ENCODE data around the gene PPP1R13L. TPM values are rescaled to one million over a fixed set of nuclear protein-coding genes. Genes with fewer than 3 reads are reported as not detected.

The PPP1R13L gene
- total RNA-seq, 1 donor from 2014 or later: 8.2 TPM

DNA sequence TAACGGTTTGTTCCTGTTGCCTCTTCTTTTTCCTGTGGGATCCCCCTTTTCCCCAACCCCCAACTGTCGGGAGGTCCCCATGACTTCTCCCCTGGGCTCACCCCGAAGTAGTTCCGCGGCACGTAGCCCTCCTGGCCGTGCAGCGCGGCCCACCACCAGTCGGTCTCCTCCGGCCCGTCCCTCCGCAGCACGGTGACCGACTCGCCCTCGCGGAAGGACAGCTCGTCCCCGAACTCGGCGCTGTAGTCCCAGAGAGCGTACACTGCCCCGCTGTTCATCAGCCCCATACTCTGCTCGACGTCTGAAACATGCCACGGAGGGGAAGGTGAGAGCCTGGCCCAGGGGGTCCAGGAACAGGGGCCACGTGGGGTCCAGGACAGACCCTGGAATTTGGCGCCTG, 22.4 kb downstream of the PPP1R13L start:
- no peak for DNase-seq (ENCODE audit: low read depth, low spot score)
- Mint-ChIP-seq H3K4me3 (no peak overlapping the region), H3K9me3 (no peaks in the 10 kb centered on the region), H3K36me3 (ENCODE audit: low read depth) (no peaks in the 10 kb centered on the region), H3K27ac (ENCODE audit: unreplicated experiment) (no peak overlapping the region), H3K4me1 (no peaks in the 10 kb centered on the region), H3K27me3 (ENCODE audit: low read depth) (peaks cover 8% of the 10 kb centered on the region)
- TF ChIP-seq, protein P1, sequence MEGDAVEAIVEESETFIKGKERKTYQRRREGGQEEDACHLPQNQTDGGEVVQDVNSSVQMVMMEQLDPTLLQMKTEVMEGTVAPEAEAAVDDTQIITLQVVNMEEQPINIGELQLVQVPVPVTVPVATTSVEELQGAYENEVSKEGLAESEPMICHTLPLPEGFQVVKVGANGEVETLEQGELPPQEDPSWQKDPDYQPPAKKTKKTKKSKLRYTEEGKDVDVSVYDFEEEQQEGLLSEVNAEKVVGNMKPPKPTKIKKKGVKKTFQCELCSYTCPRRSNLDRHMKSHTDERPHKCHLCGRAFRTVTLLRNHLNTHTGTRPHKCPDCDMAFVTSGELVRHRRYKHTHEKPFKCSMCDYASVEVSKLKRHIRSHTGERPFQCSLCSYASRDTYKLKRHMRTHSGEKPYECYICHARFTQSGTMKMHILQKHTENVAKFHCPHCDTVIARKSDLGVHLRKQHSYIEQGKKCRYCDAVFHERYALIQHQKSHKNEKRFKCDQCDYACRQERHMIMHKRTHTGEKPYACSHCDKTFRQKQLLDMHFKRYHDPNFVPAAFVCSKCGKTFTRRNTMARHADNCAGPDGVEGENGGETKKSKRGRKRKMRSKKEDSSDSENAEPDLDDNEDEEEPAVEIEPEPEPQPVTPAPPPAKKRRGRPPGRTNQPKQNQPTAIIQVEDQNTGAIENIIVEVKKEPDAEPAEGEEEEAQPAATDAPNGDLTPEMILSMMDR (conservative IDR thresholded peaks at IDR 0.05): no peak

DNA sequence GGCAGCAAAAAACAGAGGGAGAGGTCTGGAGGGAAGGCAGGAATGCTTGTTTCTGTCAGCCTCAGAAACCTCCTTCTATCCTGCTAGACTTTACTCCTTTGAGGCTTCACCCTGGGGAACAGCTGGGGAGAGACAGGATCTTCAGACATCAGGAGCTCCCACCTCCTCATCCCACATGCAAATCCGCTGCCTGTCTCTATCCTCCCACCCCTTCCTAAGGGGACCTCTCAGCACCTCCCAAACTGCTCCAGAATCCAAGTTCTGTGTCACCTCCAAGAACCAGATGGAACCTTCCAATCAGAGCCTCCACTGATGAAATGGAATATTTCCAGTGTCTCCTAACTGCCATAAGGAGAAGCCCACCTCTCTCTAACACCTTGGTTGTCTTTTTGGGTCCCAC, 24.8 kb downstream of the PPP1R13L start:
- Mint-ChIP-seq H3K4me3 (no peak overlapping the region), H3K27ac (ENCODE audit: unreplicated experiment) (no peak overlapping the region), H3K27me3 (ENCODE audit: low read depth) (peaks cover 2% of the 10 kb centered on the region), H3K36me3 (ENCODE audit: low read depth) (no peaks in the 10 kb centered on the region), H3K9me3 (no peaks in the 10 kb centered on the region), H3K4me1 (no peaks in the 10 kb centered on the region)
- no peak for DNase-seq (ENCODE audit: low read depth, low spot score)
- TF ChIP-seq, protein P1 (conservative IDR thresholded peaks at IDR 0.05): no peak

DNA sequence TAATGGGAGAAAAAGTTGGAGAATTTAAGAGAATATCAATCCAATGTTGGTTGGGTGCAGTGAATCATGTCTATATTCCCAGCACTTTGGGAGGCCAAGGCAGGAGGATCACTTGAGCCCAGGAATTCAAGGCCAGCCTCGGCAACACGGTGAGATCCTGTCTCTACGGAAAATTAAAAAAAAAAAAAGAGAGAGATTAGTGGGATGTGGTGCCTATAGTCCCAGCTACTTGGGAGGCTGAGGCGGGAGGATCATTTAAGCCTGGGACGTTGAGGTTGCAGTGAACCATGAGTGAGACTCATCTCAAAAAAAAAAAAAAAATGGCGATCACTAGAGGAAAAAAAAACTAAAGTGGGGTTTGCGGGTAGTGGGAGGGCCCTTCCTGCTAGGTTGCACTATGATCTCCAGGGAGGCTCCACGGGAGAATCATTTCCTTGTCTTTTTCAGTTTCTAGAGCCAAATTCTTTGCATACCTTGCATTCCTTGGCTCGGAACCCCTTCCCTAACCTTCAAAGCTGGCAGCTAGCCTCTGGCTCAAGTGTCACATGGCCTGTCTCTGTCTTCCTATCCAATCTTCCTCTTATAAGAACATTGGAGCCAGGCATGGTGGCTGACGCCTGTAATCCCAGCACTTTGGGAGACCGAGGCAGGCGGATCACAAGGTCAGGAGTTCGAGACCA, 28.7 kb downstream of the PPP1R13L start:
- TF ChIP-seq, protein P1 (conservative IDR thresholded peaks at IDR 0.05): no peak
- Mint-ChIP-seq H3K27ac (ENCODE audit: unreplicated experiment) (no peak overlapping the region), H3K36me3 (ENCODE audit: low read depth) (no peaks in the 10 kb centered on the region), H3K9me3 (no peaks in the 10 kb centered on the region), H3K4me3 (no peak overlapping the region), H3K4me1 (peaks cover 4% of the 10 kb centered on the region), H3K27me3 (ENCODE audit: low read depth) (no peaks in the 10 kb centered on the region)
- DNase-seq (ENCODE audit: low read depth, low spot score): no peak

DNA sequence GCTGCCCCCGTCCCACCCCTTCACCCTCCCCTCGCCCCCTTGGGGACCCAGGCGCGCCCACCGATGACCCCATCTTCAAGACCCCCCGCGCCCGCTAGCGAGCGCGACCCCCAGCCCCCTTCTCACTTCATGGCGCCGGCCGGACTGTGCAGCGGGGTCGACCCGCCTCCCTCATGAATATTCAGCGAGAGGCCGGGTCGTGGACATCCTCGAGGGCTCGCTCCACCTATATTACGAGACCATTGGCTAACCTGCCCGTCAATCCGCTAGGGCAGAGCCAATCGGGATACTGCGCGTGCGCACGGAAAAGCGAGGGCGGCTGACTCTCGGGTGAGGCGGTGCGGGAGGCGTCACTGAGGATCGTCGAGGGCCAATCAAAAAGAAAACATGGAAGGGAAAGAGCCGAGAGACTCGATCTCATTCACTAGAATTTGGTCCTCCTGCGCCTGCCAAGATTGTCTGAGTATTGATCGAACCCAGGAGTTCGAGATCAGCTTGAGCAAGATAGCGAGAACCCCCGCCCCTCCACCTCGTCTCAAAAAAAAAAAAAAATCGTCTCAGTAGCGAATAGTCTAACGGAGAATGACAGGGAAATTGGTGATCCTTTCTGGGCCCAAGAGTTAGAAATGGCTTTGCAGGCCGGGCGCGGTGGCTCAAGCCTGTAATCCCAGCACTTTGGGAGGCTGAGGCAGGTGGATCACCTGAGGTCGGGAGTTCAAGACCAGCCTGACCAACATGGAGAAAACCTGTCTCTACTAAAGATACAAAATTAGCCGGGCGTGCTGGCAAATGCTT, 34.3 kb downstream of the PPP1R13L start, which contains the start of gene ERCC2:
Gene ERCC2 (minus strand): TSS at position 164 of the 795 bp plus-strand sequence. CDS start 33 bp downstream, at position 131.
- Mint-ChIP-seq H3K27me3 (ENCODE audit: low read depth) (no peaks in the 10 kb centered on the region), H3K36me3 (ENCODE audit: low read depth) (no peaks in the 10 kb centered on the region)
- peak; percentile 100 for DNase-seq (ENCODE audit: low read depth, low spot score)

DNA sequence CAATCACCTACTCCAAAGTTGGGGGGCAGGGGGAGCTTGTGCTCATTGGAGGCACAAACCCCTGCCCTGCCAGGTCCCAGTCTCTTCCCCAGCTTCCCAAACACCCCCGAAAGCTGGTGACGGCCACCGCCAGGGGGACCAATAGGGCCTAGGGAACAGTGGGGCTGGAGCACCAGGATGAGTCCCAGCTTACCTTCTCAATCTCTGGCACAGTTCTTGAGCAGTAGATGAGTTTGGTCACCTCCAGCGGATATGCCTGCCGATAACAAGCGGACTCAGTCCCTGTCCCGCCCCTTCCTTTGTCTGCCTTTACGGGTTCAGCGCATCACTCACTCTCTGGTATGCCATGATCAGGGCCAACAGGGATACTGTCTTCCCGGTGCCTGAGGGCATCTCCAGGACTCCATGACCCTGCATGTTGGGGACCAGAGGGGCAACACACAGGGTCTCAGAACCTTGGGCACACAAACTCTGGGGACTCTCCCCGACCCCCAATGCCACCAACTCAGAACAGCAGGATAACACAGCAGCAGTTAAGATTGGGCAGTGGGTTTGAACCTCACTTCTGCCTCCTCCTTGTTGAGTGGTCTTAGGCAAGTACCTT, 36.0 kb downstream of the PPP1R13L start:
- H3K27ac Mint-ChIP-seq (ENCODE audit: unreplicated experiment): peak overlapping the region; percentile 12
- peak overlapping the region; percentile 86 for H3K4me3 Mint-ChIP-seq
- H3K27me3 Mint-ChIP-seq (ENCODE audit: low read depth): no peaks in the 10 kb centered on the region
- H3K9me3 Mint-ChIP-seq: no peaks in the 10 kb centered on the region
- H3K4me1 Mint-ChIP-seq: peaks cover 22% of the 10 kb centered on the region
- H3K36me3 Mint-ChIP-seq (ENCODE audit: low read depth): no peaks in the 10 kb centered on the region
- TF ChIP-seq, protein P1 (conservative IDR thresholded peaks at IDR 0.05): no peak
- no peak for DNase-seq (ENCODE audit: low read depth, low spot score)

More for the DNA sequence above, 34.3 kb downstream of the PPP1R13L start, which contains the start of gene ERCC2:
- Mint-ChIP-seq H3K27ac (ENCODE audit: unreplicated experiment) (peak within 1 kb of the TSS; percentile 100), H3K4me3 (peak within 1 kb of the TSS; percentile 91), H3K9me3 (no peaks in the 10 kb centered on the region), H3K4me1 (peaks cover 22% of the 10 kb centered on the region)
- TF ChIP-seq, protein P1 (conservative IDR thresholded peaks at IDR 0.05): no peak
